Measurements from ENCODE around the gene SPTLC1. TPM values are rescaled to one million over a fixed set of nuclear protein-coding genes. Genes with fewer than 3 reads are reported as not detected.

SPTLC1 gene
- total and polyA plus RNA-seq, 2 experiments from 2014 or later: 54.8 to 100 TPM

DNA sequence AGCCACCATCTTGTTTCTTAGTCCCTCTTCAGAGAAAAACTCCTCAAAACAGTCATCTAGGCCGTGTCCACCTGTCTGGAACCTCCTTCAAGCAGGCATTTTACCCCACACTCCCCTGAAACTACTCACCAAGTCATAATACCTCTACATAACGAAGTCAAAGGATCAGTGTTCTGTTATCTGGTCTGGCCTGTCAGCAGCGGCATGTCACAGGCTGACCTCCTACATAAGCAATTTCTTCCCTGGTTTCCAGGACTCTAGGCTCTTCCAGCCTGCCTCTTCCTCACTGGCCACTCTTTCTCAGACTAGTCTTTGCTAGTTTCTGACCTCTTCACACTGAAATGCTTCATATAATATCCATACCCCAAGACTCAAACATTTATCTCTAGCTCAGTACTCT lies 72.2 kb downstream of the SPTLC1 start (continued):
- TF ChIP-seq NANOG (IDR thresholded peaks at IDR 0.05; ENCODE audit: borderline replicate concordance): no peak
- TF ChIP-seq, protein P1, sequence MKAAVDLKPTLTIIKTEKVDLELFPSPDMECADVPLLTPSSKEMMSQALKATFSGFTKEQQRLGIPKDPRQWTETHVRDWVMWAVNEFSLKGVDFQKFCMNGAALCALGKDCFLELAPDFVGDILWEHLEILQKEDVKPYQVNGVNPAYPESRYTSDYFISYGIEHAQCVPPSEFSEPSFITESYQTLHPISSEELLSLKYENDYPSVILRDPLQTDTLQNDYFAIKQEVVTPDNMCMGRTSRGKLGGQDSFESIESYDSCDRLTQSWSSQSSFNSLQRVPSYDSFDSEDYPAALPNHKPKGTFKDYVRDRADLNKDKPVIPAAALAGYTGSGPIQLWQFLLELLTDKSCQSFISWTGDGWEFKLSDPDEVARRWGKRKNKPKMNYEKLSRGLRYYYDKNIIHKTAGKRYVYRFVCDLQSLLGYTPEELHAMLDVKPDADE (IDR thresholded peaks at IDR 0.05): no peak

DNA sequence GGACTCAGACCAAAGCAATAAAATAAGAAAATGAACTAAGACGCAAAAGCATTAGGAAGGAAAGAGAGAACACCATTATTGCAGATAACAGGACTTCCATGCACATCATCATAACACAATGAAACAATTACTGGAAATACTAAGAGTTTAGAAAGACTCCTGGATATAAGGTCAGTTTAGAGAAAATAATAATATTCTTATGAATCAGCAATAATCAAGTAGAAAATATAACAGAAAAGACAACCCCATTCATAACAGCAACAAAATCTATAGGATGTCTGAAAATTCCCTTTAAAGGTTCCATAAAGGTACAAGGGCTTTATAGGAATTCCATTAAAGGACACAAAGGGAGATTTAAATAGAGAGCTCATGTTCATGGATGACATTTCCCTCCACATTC lies 73.0 kb downstream of the SPTLC1 start:
- Mint-ChIP-seq H3K9me3 (peaks cover 16% of the 10 kb centered on the region), H3K27me3 (ENCODE audit: insufficient read depth, low read depth, poor library complexity) (peaks cover 1% of the 10 kb centered on the region), H3K27ac (no peak overlapping the region), H3K36me3 (ENCODE audit: low read depth) (peaks cover 74% of the 10 kb centered on the region), H3K4me1 (no peaks in the 10 kb centered on the region), H3K4me3 (no peak overlapping the region)
- Histone ChIP-seq H2AFZ (no peak overlapping the region), H3K79me2 (replicated peaks; ENCODE audit: insufficient read depth) (no peaks in the 10 kb centered on the region), H3K36me3 (ENCODE audit: insufficient read depth) (peaks cover 53% of the 10 kb centered on the region), H4K20me1 (replicated peaks; ENCODE audit: insufficient read depth) (no peaks in the 10 kb centered on the region; the same call in 1 of the 2 replicates), H3K4me3 (no peak overlapping the region), H3K4me1 (ENCODE audit: insufficient read depth) (no peaks in the 10 kb centered on the region), H3K9me2 (ENCODE audit: insufficient read depth) (no peaks in the 10 kb centered on the region), H3K4me2 (no peak overlapping the region), H3K27ac (ENCODE audit: low read depth) (no peak overlapping the region), H3K27me3 (ENCODE audit: insufficient read depth) (no peaks in the 10 kb centered on the region), H3F3A (replicated peaks; ENCODE audit: low read depth) (no peaks in the 10 kb centered on the region)
- DNase-seq (ENCODE audit: low spot score): no peak
- TF ChIP-seq CREB1 (CRISPR knock-in tag; IDR thresholded peaks at IDR 0.05; ENCODE audit: low read depth) (no peak), ZNF331 (CRISPR knock-in tag; IDR thresholded peaks at IDR 0.05; ENCODE audit: low read depth) (no peak), ZNF114 (CRISPR knock-in tag; IDR thresholded peaks at IDR 0.05) (no peak), NANOG (IDR thresholded peaks at IDR 0.05; ENCODE audit: borderline replicate concordance) (no peak), EZH2phosphoT487 (IDR thresholded peaks at IDR 0.05; ENCODE audit: unreplicated experiment) (no peak), JUNB (IDR thresholded peaks at IDR 0.05; ENCODE audit: unreplicated experiment) (no peak), EZH2 (IDR thresholded peaks at IDR 0.05; ENCODE audit: low read depth, unreplicated experiment) (no peak)
- TF ChIP-seq, protein P1 (IDR thresholded peaks at IDR 0.05): no peak
- TF ChIP-seq, protein P2, sequence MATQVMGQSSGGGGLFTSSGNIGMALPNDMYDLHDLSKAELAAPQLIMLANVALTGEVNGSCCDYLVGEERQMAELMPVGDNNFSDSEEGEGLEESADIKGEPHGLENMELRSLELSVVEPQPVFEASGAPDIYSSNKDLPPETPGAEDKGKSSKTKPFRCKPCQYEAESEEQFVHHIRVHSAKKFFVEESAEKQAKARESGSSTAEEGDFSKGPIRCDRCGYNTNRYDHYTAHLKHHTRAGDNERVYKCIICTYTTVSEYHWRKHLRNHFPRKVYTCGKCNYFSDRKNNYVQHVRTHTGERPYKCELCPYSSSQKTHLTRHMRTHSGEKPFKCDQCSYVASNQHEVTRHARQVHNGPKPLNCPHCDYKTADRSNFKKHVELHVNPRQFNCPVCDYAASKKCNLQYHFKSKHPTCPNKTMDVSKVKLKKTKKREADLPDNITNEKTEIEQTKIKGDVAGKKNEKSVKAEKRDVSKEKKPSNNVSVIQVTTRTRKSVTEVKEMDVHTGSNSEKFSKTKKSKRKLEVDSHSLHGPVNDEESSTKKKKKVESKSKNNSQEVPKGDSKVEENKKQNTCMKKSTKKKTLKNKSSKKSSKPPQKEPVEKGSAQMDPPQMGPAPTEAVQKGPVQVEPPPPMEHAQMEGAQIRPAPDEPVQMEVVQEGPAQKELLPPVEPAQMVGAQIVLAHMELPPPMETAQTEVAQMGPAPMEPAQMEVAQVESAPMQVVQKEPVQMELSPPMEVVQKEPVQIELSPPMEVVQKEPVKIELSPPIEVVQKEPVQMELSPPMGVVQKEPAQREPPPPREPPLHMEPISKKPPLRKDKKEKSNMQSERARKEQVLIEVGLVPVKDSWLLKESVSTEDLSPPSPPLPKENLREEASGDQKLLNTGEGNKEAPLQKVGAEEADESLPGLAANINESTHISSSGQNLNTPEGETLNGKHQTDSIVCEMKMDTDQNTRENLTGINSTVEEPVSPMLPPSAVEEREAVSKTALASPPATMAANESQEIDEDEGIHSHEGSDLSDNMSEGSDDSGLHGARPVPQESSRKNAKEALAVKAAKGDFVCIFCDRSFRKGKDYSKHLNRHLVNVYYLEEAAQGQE (IDR thresholded peaks at IDR 0.05; ENCODE audit: unreplicated experiment): no peak
- TF ChIP-seq, protein P3, sequence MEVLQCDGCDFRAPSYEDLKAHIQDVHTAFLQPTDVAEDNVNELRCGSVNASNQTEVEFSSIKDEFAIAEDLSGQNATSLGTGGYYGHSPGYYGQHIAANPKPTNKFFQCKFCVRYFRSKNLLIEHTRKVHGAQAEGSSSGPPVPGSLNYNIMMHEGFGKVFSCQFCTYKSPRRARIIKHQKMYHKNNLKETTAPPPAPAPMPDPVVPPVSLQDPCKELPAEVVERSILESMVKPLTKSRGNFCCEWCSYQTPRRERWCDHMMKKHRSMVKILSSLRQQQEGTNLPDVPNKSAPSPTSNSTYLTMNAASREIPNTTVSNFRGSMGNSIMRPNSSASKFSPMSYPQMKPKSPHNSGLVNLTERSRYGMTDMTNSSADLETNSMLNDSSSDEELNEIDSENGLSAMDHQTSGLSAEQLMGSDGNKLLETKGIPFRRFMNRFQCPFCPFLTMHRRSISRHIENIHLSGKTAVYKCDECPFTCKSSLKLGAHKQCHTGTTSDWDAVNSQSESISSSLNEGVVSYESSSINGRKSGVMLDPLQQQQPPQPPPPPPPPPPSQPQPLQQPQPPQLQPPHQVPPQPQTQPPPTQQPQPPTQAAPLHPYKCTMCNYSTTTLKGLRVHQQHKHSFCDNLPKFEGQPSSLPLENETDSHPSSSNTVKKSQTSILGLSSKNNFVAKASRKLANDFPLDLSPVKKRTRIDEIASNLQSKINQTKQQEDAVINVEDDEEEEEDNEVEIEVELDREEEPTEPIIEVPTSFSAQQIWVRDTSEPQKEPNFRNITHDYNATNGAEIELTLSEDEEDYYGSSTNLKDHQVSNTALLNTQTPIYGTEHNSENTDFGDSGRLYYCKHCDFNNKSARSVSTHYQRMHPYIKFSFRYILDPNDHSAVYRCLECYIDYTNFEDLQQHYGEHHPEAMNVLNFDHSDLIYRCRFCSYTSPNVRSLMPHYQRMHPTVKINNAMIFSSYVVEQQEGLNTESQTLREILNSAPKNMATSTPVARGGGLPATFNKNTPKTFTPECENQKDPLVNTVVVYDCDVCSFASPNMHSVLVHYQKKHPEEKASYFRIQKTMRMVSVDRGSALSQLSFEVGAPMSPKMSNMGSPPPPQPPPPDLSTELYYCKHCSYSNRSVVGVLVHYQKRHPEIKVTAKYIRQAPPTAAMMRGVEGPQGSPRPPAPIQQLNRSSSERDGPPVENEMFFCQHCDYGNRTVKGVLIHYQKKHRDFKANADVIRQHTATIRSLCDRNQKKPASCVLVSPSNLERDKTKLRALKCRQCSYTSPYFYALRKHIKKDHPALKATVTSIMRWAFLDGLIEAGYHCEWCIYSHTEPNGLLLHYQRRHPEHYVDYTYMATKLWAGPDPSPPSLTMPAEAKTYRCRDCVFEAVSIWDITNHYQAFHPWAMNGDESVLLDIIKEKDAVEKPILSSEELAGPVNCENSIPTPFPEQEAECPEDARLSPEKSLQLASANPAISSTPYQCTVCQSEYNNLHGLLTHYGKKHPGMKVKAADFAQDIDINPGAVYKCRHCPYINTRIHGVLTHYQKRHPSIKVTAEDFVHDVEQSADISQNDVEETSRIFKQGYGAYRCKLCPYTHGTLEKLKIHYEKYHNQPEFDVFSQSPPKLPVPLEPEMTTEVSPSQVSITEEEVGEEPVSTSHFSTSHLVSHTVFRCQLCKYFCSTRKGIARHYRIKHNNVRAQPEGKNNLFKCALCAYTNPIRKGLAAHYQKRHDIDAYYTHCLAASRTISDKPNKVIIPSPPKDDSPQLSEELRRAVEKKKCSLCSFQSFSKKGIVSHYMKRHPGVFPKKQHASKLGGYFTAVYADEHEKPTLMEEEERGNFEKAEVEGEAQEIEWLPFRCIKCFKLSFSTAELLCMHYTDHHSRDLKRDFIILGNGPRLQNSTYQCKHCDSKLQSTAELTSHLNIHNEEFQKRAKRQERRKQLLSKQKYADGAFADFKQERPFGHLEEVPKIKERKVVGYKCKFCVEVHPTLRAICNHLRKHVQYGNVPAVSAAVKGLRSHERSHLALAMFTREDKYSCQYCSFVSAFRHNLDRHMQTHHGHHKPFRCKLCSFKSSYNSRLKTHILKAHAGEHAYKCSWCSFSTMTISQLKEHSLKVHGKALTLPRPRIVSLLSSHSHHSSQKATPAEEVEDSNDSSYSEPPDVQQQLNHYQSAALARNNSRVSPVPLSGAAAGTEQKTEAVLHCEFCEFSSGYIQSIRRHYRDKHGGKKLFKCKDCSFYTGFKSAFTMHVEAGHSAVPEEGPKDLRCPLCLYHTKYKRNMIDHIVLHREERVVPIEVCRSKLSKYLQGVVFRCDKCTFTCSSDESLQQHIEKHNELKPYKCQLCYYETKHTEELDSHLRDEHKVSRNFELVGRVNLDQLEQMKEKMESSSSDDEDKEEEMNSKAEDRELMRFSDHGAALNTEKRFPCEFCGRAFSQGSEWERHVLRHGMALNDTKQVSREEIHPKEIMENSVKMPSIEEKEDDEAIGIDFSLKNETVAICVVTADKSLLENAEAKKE (CRISPR knock-in tag; IDR thresholded peaks at IDR 0.05): no peak
- ATAC-seq: no peak
